HCEC 1CT (cell line): Measurements from ENCODE around the gene ATXN7L3.
"Not testable (repeated sequence)": the region's sequence is repeated elsewhere in the genome, so short reads cannot be mapped to it uniquely, and the experiment has no call there.

ENCODE experiments used
- DNase-seq: peaks from one replicate; pipeline ENCODE4 v3.0.0-alpha.2; 2017

The ATXN7L3 gene

DNA sequence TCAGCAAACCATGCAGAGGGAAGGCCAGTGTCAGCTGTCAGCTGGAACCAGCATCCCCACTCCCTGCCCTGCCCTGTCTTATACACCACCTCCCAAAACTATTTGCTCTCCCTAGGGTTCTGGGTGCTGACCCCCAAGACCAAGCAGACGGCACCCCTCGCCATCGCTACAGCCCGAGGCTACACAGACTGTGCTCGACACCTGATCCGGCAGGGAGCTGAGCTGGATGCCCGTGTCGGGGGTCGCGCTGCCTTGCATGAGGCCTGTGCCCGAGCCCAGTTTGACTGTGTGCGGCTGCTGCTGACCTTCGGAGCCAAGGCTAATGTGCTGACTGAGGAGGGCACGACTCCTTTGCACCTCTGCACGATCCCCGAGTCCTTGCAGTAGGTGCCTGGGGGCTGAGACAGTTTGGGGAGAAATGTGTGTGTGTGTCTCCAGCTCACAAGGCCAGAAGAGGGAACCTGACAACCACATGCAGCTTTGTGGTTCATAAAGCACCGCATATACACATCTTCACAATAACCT is 27.7 kb downstream of the ATXN7L3 start:
- no peak for DNase-seq

DNA sequence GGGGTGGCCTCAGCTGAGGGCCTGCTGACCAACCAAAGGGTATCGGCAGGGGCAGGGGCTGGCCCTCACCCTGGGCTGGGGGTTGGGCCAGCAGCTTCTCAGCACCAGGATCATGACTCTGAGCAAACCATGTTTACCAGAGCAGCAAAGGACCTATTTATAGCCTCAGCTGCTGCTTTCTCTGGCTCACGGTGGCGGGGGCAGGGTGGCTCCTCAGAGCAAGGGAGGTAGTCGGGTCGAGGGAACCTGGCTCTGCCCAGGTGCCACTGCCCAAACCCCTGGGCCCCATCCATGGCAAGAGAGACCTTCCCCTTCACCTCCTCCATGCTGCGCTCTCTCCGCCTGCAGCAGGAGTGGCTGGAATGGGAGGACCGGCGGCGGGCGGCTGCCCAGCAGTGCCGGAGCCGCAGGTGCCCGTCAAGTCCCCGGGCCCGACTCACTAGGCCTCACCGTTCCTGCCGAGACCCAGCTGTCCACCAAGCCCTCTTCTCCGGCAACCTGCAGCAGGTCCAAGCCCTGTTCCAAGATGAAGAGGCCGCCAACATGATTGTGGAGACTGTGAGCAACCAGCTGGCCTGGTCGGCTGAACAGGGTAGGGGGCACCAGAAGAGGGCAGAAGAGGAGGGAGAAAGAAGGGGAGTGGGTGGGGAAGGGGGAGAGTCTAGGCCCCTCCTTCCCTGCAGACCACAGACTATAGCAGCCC is 29.0 kb downstream of the ATXN7L3 start, which contains the start of gene ASB16:
Gene ASB16 (plus strand): TSS at position 206 of the 703 bp plus-strand sequence. CDS start 86 bp downstream, at position 292.
- DNase-seq = no peak

DNA sequence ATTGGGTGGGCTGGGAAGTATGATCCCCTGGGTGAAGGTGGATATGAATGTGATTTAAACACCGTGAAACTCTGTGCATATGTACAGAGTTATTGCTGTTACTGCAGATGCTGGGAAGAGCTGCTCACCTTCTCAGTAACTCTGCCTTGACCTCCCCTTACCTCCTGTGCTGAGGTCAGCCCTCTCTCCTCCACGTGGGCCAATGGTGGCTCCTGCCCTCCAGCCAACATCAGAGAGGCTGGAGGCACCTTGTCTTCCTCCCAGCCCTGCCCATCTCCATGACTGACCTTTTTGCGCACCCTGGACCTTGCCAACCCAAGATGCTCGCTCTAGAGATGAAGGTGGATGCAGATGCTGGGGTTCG is 29.6 kb downstream of the ATXN7L3 start:
- DNase-seq = no peak

DNA sequence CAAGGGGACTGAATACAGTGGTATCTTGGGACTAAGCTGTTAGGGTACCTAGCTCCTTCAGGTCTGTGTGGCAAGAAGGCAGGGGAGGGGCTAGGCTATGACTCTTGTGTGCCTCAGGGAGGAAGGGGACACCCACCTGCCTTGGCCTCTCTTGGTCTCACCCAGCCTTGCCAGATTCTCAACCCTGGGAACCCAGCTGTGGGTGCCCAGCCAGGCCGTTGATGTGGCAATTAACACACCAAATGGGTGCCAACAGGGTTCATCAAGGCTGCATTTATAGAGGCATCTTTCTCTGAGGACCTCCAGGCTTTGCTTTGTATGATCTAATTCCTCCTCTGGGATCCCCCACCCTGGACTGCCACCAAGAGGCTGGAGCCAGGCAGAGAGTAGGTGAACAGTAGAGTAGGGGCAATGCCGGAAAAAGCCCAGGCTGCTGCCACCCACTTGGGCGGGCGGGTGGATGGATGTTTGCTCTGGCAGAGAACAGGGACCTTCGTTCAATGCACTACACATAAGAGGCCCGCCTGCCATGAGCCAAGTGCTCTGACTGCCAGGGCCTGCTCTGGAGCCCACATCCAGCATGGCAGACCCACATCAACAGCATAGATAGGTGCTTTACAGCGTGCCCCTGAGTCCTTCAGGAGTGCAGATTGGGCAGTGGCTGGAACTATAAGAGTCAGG is 32.4 kb downstream of the ATXN7L3 start:
- no peak for DNase-seq

DNA sequence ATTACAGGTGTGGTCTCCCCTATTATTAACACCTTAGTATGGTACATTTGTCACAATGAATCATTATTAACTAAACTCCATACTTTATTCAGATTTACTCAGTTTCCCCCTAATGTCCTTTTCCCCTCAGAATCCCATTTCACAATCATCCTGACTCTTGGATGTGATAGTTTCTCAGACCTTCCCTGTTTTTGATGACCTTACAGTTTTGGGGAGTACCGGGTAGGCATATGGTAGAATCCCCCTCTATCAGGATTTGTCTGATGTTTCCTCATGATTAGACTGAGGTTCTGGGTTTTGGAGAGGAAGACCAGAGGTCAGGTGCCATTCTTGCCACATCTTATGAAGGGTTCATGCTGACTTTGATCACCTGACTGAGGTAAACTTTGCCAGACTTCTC is 35.2 kb downstream of the ATXN7L3 start:
- DNase-seq = no peak

DNA sequence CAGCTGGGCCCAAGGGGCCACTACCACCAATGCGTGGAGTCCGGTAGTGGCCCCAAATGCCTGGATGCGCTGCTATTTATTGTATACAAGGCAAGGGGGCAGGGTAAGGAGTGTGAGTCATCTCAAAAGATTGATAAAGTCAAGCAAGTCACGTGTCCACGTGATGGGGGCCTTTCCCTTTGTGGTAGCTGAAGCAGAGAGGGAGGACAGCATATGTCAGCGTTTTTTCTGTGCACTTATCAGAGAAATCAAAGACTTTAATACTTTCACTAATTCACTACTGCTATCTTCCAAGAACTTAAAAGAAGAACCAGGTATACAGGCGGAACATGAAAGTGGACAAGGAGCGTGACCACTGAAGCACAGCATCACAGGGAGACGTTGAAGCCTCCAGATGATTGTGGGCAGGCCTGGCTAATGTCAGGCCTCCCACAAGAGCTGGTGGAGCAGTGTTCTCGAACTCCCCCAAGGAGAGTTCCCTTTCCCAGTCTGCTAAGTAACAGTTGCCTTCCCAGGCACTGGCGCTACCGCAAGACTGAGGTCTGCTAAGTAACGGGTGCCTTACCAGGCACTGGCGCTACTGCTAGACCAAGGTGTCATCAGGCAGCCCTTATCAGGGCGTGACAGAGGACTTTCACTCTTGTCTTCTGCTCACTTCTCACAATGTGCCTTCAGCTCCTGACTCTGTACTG is 40.0 kb downstream of the ATXN7L3 start:
- no peak for DNase-seq

DNA sequence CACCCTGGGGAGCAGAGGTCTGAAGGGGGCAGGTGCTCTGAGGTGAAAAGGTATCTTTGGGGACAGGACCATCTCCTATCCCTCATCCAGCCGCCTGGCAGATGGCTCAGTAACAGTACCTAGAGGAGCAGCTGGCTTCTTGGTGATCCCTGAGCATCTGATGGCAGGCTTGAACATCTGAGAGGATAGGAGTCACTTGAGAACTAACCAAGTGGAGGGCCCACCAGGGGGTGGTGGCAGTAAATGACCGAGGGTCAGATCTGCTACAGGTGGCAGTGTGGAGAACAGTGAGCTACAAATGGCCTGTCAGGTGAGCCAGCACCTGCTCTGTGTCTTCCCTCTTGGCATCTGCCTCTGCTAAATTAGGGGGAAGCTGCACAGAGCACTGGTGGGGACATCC is 44.2 kb downstream of the ATXN7L3 start:
- no peak for DNase-seq

DNA sequence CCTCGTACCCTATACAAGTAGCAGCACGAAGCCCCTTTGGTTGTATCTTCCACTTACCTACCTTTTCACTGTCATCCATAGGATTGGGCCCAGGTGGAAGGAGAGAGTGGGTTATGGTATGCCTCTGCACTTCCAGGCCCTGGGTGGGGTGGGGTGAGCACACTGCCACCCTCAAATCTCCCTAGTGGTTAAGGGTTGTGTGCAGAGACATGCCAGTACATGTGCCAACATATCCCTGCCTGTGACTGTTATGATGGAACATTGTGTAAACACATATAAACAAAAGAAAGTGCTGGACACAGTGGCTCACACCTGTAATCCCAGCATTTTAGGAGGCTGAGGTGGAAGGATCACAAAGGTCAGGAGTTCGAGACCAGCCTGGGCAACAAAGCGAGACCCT is 46.8 kb downstream of the ATXN7L3 start:
- no peak for DNase-seq

DNA sequence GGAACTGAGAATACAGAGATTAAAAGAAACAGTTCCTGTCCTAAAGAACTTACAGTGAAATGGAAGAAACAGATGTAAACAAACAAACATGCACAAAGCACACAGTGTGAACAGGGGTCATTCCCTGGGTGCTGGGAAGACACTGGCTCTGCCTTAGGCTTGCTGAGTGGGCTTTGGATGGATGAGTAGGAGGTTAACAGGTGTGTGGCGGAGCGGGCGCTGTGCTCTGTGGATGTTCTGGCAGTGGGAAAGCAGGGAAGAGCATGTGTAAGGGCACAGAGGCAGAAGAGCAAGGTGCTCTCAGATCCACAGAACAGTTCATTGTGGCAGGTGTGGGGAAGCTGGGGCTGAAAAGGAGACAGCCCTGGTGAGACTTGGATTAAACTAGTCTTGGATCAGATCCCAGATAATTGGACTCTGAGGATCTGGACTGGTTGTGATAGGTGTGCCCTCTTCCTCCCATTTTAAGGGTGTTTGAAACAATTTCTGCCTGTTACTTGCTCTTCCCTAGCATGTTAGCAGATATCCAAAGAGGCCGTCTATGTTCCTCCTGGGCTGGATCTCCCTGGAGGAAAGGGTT is 49.8 kb downstream of the ATXN7L3 start:
- DNase-seq = no peak

DNA sequence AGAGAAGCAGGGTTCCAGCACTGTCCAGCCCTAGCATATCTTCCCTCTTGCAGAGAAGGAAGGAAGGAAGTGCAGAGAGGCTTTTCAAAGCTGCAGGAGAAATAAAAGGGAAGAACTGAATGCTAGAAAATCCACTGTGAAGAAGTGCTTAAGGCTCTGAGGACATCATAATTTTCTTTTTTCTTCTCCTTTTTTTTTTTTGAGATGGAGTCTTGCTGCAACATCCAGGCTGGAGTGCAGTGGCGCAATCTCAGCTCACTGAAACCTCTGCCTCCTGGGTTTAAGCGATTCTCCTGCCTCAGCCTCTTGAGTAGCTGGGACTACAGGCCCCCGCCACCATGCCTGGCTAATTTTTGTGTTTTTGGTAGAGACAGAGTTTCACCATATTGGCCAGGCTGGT is 50.6 kb downstream of the ATXN7L3 start:
- not testable (repeated sequence) for DNase-seq

DNA sequence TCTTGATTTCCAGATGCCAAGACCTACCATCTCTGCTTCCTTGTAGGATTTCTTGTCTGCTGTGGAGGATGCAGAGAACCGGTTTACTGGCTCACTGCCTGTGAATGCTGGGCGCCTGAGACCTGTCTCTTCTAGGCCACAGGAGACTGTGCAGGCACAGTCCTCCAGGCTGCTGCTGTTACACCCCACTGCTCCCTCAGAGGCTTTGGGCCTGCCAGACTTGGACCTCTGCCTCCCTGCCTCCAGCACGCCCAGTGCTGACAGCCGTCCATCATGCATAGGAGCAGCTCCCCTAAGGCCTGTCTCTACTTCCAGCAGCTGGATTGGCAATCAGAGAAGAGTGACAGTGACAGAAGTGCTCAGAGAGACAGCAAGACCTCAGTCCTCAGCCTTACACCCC is 51.9 kb downstream of the ATXN7L3 start:
- no peak for DNase-seq

DNA sequence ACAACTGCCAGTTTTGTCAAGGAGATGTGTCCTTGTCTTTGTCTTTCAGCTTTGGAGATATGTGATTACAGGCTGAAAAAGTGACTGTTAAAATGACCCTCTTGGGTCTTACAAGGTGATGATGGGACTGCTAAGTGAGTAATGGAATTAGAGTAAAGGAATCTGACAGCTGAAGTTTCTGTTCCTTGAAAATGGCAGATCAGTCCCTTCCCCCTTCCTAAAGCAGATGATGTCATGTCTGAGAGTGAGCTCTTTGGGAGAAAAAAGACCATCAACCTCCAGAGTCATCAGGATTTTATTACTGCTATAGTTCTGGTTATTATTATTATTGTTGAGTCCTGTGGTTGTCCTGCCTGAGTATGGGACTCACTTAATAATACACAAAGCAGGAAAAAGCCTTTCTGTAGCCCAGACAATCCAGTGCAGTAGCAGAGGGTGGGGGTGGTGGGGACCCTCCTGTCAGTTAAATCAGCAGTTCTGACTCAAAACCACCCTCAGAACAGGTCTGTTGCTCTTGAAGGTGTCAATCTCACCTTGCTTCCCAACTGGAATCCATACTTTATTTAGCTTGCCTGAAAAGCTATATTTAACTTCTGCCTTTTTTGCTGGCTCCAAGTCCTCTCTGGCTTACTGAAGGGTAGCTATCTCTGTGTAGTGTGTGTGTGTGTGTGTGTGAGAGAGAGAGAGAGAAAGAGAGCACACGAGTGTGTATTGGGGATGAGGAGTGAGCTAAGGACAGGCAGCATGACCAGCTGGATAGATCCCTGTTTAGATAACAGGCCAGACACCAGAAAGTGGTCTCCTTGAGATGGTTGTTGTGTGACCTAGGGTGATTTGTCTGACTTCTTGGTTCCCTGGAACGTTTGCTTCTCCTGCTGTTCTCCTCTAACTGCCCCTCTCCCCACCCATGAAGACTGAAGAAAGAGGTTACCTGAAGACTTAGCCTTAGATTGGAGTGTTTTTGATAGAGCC is 53.0 kb downstream of the ATXN7L3 start:
- DNase-seq = no peak

DNA sequence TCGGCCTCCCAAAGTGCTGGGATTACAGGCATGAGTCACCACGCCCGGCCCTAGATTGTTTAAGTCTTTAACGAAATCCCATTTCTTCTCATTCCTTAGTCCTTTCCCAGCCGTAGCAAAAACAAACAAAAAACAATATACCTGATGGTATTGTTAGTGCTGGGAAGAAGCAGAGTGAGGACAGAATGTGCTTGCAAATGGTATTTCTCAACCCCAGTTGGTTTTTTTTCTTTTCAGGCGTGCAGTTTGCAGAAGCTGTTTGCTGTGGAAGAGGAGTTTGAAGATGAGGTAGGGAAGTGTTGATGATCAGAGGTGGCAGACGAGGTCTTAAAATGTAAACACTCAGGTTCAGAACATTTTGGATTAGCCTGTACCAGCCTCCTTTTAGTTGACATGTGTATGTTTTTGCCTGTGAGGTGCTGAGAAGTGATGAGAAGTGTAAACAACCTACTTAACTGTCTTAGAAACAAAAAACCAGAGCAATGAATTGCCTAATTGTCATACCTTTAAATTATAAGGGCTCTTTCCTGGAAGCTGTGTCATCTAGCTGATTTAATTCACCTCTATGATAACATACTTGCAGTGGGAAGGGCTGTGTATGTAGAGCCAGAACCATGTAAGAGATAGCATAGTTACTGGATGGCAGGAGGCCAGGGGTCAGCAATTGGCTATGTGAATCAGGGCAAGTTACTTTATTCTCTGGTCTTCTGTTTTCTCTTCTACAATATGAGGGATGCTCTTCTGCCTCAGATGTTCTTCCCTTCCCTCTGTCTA is 54.5 kb downstream of the ATXN7L3 start:
- no peak for DNase-seq

DNA sequence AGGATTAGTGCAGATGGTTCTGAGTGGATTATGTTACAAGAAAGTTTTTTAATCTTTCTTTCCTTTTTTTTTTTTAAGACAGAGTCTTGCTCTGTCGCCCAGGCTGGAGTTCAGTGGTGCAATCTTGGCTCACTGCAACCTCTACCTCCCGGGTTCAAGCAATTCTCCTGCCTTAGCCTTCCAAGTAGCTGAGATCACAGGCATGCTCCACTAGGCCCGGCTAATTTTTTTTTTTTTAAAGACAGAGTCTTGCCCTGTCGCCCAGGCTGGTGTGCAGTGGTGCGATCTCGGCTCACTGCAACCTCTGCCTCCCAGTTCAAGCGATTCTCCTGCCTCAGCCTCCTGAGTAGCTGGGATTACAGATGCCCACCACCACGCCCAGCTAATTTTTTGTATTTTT is 55.8 kb downstream of the ATXN7L3 start:
- DNase-seq = not testable (repeated sequence)
